Astrocyte (in vitro differentiated cells and primary cell): ENCODE results near the gene LRP10.

Source experiments
- EZH2 ChIP-seq: IDR thresholded peaks from 2 replicates; pipeline ENCODE4 v1.6.1; 2012; ENCODE audit warnings: mild to moderate bottlenecking, low read length, inconsistent platforms; ENCODE audit not compliant: insufficient read depth
- TF ChIP-seq, protein P1 (sequence below): IDR thresholded peaks from 2 replicates; pipeline ENCODE4 v1.5.1; 2011; ENCODE audit warnings: low read depth, mild to moderate bottlenecking, inconsistent platforms, low read length, moderate library complexity; ENCODE audit not compliant: insufficient read depth

- TF ChIP-seq, protein P1, sequence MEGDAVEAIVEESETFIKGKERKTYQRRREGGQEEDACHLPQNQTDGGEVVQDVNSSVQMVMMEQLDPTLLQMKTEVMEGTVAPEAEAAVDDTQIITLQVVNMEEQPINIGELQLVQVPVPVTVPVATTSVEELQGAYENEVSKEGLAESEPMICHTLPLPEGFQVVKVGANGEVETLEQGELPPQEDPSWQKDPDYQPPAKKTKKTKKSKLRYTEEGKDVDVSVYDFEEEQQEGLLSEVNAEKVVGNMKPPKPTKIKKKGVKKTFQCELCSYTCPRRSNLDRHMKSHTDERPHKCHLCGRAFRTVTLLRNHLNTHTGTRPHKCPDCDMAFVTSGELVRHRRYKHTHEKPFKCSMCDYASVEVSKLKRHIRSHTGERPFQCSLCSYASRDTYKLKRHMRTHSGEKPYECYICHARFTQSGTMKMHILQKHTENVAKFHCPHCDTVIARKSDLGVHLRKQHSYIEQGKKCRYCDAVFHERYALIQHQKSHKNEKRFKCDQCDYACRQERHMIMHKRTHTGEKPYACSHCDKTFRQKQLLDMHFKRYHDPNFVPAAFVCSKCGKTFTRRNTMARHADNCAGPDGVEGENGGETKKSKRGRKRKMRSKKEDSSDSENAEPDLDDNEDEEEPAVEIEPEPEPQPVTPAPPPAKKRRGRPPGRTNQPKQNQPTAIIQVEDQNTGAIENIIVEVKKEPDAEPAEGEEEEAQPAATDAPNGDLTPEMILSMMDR = no peak
- no peak for TF ChIP-seq EZH2
Observed at GRCh38 chr14:22871224-22872032, at the start of gene LRP10.
